Measurements from ENCODE around the gene ABCA3.

The ABCA3 gene

DNA sequence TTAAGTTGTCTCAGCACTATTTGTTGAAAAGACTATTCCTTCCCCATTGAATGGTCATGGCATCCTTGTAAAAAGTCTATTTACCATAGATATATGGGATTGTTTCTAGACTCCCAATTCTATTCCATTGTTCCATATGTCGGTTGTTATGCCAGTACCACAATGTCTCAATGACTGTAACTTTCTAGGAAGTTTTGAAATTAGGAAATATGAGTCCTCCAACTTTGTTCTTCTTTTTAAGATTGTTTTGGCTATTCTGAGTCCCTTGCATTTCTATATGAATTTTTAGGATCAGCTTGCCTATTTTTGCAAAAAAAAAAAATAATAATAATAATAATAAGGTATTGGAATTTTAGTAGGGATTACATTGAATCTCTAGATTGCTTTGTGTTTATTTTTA is 43.0 kb upstream of the ABCA3 start:
- no peak overlapping the region for H2AFZ ChIP-seq (ENCODE audit: low read length)
- H3K27ac ChIP-seq (ENCODE audit: low read depth, low read length, poor library complexity, severe bottlenecking) = no peak overlapping the region
- H3K4me1 ChIP-seq (ENCODE audit: insufficient read depth, low read length, severe bottlenecking) = no peaks in the 10 kb centered on the region
- H3K9me2 ChIP-seq (ENCODE audit: low read depth, low read length) = no peaks in the 10 kb centered on the region
- no peaks in the 10 kb centered on the region; the same call in 1 of the 2 replicates for H3K36me3 ChIP-seq (ENCODE audit: insufficient read depth, low read length)
- no peak overlapping the region for H3K4me2 ChIP-seq (ENCODE audit: low read length)
- no peak for TF ChIP-seq EZH2 (IDR thresholded peaks at IDR 0.05; ENCODE audit: borderline replicate concordance, low read length)
- TF ChIP-seq, protein P1, sequence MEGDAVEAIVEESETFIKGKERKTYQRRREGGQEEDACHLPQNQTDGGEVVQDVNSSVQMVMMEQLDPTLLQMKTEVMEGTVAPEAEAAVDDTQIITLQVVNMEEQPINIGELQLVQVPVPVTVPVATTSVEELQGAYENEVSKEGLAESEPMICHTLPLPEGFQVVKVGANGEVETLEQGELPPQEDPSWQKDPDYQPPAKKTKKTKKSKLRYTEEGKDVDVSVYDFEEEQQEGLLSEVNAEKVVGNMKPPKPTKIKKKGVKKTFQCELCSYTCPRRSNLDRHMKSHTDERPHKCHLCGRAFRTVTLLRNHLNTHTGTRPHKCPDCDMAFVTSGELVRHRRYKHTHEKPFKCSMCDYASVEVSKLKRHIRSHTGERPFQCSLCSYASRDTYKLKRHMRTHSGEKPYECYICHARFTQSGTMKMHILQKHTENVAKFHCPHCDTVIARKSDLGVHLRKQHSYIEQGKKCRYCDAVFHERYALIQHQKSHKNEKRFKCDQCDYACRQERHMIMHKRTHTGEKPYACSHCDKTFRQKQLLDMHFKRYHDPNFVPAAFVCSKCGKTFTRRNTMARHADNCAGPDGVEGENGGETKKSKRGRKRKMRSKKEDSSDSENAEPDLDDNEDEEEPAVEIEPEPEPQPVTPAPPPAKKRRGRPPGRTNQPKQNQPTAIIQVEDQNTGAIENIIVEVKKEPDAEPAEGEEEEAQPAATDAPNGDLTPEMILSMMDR (IDR thresholded peaks at IDR 0.05; ENCODE audit: low read length) = no peak
- no peak overlapping the region for H3K9ac ChIP-seq (ENCODE audit: low read length)
- H4K20me1 ChIP-seq (ENCODE audit: insufficient read depth, low read length) = no peaks in the 10 kb centered on the region
- no peaks in the 10 kb centered on the region for H3K79me2 ChIP-seq (ENCODE audit: insufficient read depth, low read length)
- peaks cover 4% of the 10 kb centered on the region; the same call in 1 of the 2 replicates for H3K27me3 ChIP-seq (ENCODE audit: insufficient read depth, low read length)
- H3K4me3 ChIP-seq (ENCODE audit: low read depth, low read length, poor library complexity, severe bottlenecking) = no peak overlapping the region
- no peaks in the 10 kb centered on the region; the same call in 1 of the 2 replicates for H3K9me3 ChIP-seq (ENCODE audit: low read length)
- H3F3A ChIP-seq (ENCODE audit: insufficient read depth, low read length) = no peaks in the 10 kb centered on the region

DNA sequence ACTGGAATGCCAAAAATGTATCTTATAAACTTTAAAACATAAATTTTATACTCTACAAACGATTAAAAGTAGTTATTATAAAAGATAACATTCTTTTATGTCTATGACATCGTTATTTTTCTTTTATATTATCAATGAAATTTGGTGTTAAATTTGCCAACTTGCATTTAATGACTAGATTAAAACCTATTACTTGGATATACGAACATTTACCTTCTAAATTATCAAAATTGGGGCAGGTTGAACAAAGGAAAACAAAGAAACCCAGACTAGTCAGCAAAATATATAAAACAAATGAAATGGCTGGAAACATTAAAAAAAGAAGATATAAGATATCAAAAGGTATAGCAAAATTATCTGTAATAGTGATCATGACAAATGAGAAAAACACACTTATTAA is 34.1 kb upstream of the ABCA3 start:
- Histone ChIP-seq H3K4me3 (ENCODE audit: low read depth, low read length, poor library complexity, severe bottlenecking) (no peak overlapping the region), H3K4me2 (ENCODE audit: low read length) (no peak overlapping the region), H3K4me1 (ENCODE audit: insufficient read depth, low read length, severe bottlenecking) (no peaks in the 10 kb centered on the region), H3K27me3 (ENCODE audit: insufficient read depth, low read length) (peaks cover 5% of the 10 kb centered on the region; the same call in 1 of the 2 replicates), H3K27ac (ENCODE audit: low read depth, low read length, poor library complexity, severe bottlenecking) (no peak overlapping the region), H3K79me2 (ENCODE audit: insufficient read depth, low read length) (no peaks in the 10 kb centered on the region), H3K9ac (ENCODE audit: low read length) (no peak overlapping the region), H3F3A (ENCODE audit: insufficient read depth, low read length) (no peaks in the 10 kb centered on the region), H3K9me3 (ENCODE audit: low read length) (no peaks in the 10 kb centered on the region), H3K9me2 (ENCODE audit: low read depth, low read length) (no peaks in the 10 kb centered on the region), H4K20me1 (ENCODE audit: insufficient read depth, low read length) (no peaks in the 10 kb centered on the region), H2AFZ (ENCODE audit: low read length) (no peak overlapping the region), H3K36me3 (ENCODE audit: insufficient read depth, low read length) (no peaks in the 10 kb centered on the region)
- no peak for TF ChIP-seq EZH2 (IDR thresholded peaks at IDR 0.05; ENCODE audit: borderline replicate concordance, low read length)
- TF ChIP-seq, protein P1 (IDR thresholded peaks at IDR 0.05; ENCODE audit: low read length) = no peak

DNA sequence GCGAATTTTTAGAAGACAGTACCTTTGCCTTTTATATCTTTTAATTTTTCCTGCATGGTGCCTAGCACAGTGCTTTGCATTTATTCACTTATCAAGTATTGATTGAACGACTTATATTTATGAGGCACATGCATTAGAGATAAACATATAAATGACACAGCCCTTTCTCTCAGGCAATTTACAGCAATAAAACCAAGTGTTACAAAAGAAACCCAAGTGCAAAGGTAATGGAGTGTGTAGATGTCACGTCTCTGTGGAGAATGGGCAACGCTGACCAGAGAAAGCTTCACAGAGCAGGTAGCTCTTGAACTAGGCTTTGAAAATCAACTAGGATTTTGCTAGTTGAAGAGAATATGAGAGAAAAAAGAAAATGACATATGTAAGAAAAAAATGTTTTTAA is 32.6 kb upstream of the ABCA3 start:
- Histone ChIP-seq H3F3A (ENCODE audit: insufficient read depth, low read length) (no peaks in the 10 kb centered on the region), H3K27ac (ENCODE audit: low read depth, low read length, poor library complexity, severe bottlenecking) (no peak overlapping the region), H3K4me3 (ENCODE audit: low read depth, low read length, poor library complexity, severe bottlenecking) (no peak overlapping the region), H3K9ac (ENCODE audit: low read length) (no peak overlapping the region), H3K4me1 (ENCODE audit: insufficient read depth, low read length, severe bottlenecking) (no peaks in the 10 kb centered on the region), H3K9me2 (ENCODE audit: low read depth, low read length) (no peaks in the 10 kb centered on the region), H4K20me1 (ENCODE audit: insufficient read depth, low read length) (no peaks in the 10 kb centered on the region), H2AFZ (ENCODE audit: low read length) (no peak overlapping the region), H3K36me3 (ENCODE audit: insufficient read depth, low read length) (no peaks in the 10 kb centered on the region), H3K4me2 (ENCODE audit: low read length) (no peak overlapping the region), H3K9me3 (ENCODE audit: low read length) (no peaks in the 10 kb centered on the region), H3K27me3 (ENCODE audit: insufficient read depth, low read length) (0 out of 2 replicates have a peak, but pooled peaks cover 11% of the 10 kb centered on the region), H3K79me2 (ENCODE audit: insufficient read depth, low read length) (no peaks in the 10 kb centered on the region)
- TF ChIP-seq, protein P1 (IDR thresholded peaks at IDR 0.05; ENCODE audit: low read length) = no peak
- no peak for TF ChIP-seq EZH2 (IDR thresholded peaks at IDR 0.05; ENCODE audit: borderline replicate concordance, low read length)

All from OCI-LY1 (cell line).